VCaP (cell line): ENCODE results near the gene CAMLG.

Experiments
- H3K27ac ChIP-seq: fragments of 450-650 bp; 2 replicates; pipeline ENCODE4 v1.5.1; 2017
- TF ChIP-seq, protein P1 (sequence below): fragments of 450-650 bp; conservative IDR thresholded peaks from 2 replicates; pipeline ENCODE4 v1.5.1; 2017; ENCODE audit warnings: mild to moderate bottlenecking, moderate library complexity

The CAMLG gene

GRCh38 chr5:134735243-134735642 lies 3.1 kb upstream of the CAMLG start:
- TF ChIP-seq, protein P1, sequence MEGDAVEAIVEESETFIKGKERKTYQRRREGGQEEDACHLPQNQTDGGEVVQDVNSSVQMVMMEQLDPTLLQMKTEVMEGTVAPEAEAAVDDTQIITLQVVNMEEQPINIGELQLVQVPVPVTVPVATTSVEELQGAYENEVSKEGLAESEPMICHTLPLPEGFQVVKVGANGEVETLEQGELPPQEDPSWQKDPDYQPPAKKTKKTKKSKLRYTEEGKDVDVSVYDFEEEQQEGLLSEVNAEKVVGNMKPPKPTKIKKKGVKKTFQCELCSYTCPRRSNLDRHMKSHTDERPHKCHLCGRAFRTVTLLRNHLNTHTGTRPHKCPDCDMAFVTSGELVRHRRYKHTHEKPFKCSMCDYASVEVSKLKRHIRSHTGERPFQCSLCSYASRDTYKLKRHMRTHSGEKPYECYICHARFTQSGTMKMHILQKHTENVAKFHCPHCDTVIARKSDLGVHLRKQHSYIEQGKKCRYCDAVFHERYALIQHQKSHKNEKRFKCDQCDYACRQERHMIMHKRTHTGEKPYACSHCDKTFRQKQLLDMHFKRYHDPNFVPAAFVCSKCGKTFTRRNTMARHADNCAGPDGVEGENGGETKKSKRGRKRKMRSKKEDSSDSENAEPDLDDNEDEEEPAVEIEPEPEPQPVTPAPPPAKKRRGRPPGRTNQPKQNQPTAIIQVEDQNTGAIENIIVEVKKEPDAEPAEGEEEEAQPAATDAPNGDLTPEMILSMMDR = no peak
- H3K27ac ChIP-seq = no peak overlapping the region

GRCh38 chr5:134736173-134736812 lies 2.1 kb upstream of the CAMLG start:
- TF ChIP-seq, protein P1 = no peak
- no peak overlapping the region for H3K27ac ChIP-seq

- TF ChIP-seq, protein P1 = peak; percentile 55
- H3K27ac ChIP-seq = peak overlapping the region; percentile 95
These were observed 764 bp downstream of the CAMLG start for GRCh38 chr5:134738963-134739661.

GRCh38 chr5:134741052-134741451 lies 2.7 kb downstream of the CAMLG start:
- H3K27ac ChIP-seq = peak overlapping the region; percentile 95; the same call in 1 of the 2 replicates

DNA sequence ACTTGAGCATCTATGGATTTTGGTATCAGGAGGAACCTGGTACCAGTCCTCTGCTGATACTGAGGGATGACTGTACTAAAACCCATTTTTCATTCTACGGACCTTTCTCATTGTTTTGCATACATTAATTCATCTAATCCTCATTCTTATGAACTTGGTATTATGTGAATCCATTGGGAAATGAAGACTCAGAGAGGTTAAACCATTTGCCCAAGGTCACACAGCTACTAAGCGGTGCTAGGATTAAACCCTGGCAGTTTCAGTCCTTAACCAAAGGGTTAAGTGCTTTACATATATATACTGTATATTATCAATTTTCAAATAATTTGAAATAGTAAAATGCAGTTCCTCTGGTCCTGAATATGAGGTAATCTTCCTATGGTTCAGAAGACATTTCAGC lies 3.8 kb downstream of the CAMLG start:
- no peak overlapping the region for H3K27ac ChIP-seq
- TF ChIP-seq, protein P1 = no peak

More at GRCh38 chr5:134741052-134741451, 2.7 kb downstream of the CAMLG start:
- TF ChIP-seq, protein P1 = no peak

DNA sequence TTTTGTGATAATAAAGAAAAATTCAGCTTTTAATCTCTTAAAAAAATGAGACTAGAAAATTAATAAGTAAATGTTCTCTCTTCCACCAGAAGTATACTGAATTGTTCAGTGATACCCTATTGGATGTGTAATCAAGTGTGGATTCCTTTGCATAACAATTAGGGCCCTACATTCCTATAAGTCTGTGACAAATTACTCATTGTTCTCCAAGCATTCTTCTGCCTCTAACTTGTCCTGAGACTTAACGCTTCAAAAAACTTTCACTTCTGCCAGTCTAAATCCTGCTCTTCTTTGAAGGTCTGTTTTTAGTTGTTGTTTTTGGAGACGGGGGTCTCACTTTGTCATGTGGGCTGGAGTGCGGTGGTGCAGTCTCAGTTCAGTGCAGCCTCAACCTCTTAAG lies 11.1 kb downstream of the CAMLG start:
- no peak overlapping the region for H3K27ac ChIP-seq
- TF ChIP-seq, protein P1 = no peak

- peak overlapping the region; percentile 82 for H3K27ac ChIP-seq
- TF ChIP-seq, protein P1 = no peak
These were observed 19.8 kb downstream of the CAMLG start for GRCh38 chr5:134758176-134758503.
